ENCODE results near the gene COLEC12.

- TF ChIP-seq CTCF (conservative IDR thresholded peaks at IDR 0.05): no peak
- no peak for TF ChIP-seq EZH2 (IDR thresholded peaks at IDR 0.05; ENCODE audit: low read depth)
Measured at GRCh38 chr18:416930-417329, 83.6 kb downstream of the COLEC12 start.
